Hepatocyte (in vitro differentiated cells): ENCODE results near the gene DNAJB13.

ENCODE experiments used
- EZH2 ChIP-seq: fragments of 200-600 bp; sonication (generic); IDR thresholded peaks from 2 replicates; pipeline ENCODE4 v1.6.1; 2016; ENCODE audit warnings: antibody characterized with exemption, mild to moderate bottlenecking, borderline replicate concordance
- EZH2phosphoT487 ChIP-seq: fragments of 200-600 bp; sonication (generic); IDR thresholded peaks from one replicate; pipeline ENCODE4 v1.6.1; 2018; ENCODE audit warnings: antibody characterized with exemption, mild to moderate bottlenecking, low read depth, moderate library complexity; ENCODE audit not compliant: unreplicated experiment, severe bottlenecking
- TF ChIP-seq, protein P1 (sequence below): fragments of 200-600 bp; sonication (generic); IDR thresholded peaks from 2 replicates; pipeline ENCODE4 v1.5.1; 2016; ENCODE audit warnings: antibody characterized with exemption, mild to moderate bottlenecking; ENCODE audit not compliant: poor library complexity

- TF ChIP-seq, protein P1, sequence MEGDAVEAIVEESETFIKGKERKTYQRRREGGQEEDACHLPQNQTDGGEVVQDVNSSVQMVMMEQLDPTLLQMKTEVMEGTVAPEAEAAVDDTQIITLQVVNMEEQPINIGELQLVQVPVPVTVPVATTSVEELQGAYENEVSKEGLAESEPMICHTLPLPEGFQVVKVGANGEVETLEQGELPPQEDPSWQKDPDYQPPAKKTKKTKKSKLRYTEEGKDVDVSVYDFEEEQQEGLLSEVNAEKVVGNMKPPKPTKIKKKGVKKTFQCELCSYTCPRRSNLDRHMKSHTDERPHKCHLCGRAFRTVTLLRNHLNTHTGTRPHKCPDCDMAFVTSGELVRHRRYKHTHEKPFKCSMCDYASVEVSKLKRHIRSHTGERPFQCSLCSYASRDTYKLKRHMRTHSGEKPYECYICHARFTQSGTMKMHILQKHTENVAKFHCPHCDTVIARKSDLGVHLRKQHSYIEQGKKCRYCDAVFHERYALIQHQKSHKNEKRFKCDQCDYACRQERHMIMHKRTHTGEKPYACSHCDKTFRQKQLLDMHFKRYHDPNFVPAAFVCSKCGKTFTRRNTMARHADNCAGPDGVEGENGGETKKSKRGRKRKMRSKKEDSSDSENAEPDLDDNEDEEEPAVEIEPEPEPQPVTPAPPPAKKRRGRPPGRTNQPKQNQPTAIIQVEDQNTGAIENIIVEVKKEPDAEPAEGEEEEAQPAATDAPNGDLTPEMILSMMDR = no peak
- TF ChIP-seq EZH2 (no peak), EZH2phosphoT487 (no peak)
These were observed 54.2 kb downstream of the DNAJB13 start for GRCh38 chr11:74004759-74005615.
